ENCODE measurements around the gene KIF22. TPM values are rescaled to one million over a fixed set of nuclear protein-coding genes. Genes with fewer than 3 reads are reported as not detected.
"Not testable (repeated sequence)": the region's sequence is repeated elsewhere in the genome, so short reads cannot be mapped to it uniquely, and the experiment has no call there.

KIF22 gene
- total RNA-seq, 3 donors from 2014 or later, result 24.7 to 56.2 (median 53.0) TPM

DNA sequence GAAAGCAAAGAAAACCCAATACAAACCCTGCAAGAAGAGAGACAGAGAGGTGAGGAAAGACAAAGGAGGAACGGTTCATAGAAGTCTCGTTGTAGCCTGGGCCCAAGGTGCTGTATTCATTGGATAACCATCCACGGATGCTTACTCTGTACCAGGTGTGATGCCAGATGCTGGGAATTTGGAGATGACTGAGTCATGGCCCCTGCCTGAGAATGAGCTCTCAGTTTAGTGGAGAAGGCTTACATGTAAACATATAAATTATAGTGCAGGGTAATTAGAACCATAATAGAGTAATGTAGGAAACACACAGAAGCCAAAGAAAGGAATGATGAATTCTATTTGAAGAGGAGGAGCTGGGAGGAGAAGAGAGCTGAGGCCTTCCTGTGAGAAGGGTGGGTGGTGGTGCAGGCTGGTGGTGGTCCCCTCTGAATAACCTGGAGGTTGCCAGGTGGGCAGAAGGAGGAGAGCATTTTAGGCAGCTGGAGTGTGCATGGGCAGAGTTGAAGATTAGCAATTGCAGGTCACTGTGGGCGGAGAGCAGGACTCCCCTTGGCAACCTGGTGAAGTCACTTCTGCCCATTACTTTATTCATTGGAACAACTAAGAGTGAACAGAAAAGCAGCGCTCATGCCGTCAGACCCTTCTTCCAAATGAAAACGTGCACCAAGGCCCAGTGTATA is 20.2 kb upstream of the KIF22 start:
- Histone ChIP-seq H3K9me3 (no peaks in the 10 kb centered on the region), H3K36me3 (ENCODE audit: low read depth) (no peaks in the 10 kb centered on the region), H3K4me1 (ENCODE audit: low read depth) (peaks cover 17% of the 10 kb centered on the region), H3K4me3 (no peak overlapping the region)
- TF ChIP-seq, protein P1, sequence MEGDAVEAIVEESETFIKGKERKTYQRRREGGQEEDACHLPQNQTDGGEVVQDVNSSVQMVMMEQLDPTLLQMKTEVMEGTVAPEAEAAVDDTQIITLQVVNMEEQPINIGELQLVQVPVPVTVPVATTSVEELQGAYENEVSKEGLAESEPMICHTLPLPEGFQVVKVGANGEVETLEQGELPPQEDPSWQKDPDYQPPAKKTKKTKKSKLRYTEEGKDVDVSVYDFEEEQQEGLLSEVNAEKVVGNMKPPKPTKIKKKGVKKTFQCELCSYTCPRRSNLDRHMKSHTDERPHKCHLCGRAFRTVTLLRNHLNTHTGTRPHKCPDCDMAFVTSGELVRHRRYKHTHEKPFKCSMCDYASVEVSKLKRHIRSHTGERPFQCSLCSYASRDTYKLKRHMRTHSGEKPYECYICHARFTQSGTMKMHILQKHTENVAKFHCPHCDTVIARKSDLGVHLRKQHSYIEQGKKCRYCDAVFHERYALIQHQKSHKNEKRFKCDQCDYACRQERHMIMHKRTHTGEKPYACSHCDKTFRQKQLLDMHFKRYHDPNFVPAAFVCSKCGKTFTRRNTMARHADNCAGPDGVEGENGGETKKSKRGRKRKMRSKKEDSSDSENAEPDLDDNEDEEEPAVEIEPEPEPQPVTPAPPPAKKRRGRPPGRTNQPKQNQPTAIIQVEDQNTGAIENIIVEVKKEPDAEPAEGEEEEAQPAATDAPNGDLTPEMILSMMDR (IDR thresholded peaks at IDR 0.05), result no peak
- intact Hi-C loops (cut with DNase I, micrococcal nuclease), result no loop called here
- peak; percentile 64 for ATAC-seq
- no peak for DNase-seq

DNA sequence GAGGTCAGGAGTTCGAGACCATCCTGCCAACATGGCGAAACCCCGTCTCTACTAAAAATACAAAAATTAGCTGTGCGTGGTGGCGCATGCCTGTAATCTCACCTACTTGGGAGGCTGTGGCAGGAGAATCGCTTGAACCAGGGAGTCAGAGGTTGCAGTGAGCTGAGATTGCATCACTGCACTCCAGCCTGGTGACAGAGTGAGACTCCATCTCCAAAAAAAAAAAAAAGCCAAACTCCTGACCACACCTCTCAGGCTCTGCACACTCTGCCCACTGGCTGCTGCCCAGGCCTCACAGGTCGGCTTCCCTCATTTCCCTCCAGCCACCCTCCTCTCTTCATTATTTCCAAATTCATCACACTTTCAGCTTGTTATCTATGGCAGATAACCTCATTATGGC is 18.2 kb upstream of the KIF22 start:
- H3K4me1 ChIP-seq (ENCODE audit: low read depth), result peaks cover 11% of the 10 kb centered on the region
- DNase-seq; H3K4me3 ChIP-seq; H3K36me3 ChIP-seq (ENCODE audit: low read depth); ATAC-seq; intact Hi-C loops (cut with DNase I, micrococcal nuclease); H3K9me3 ChIP-seq: not testable (repeated sequence)

DNA sequence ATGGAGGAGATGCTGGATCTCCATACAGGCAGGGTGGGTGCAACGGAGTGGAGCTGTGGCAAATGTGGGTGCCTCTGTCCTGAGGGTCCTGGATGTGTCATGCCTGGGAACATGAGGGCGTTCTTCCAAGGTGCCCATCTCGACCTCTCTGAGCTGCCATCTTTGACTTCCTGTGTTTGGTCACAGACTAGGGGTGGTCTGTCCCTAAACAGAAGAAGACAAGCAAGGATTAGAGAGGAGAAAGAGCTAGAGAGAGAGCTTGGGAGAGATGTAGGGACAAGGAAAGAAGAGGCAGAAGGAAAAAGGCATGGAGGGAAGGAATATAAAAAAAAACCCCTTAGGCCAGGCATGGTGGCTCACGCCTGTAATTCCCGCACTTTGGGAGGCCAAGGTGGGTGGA is 15.8 kb upstream of the KIF22 start:
- Histone ChIP-seq H3K36me3 (ENCODE audit: low read depth) (no peaks in the 10 kb centered on the region), H3K4me3 (no peak overlapping the region), H3K9me3 (no peaks in the 10 kb centered on the region), H3K4me1 (ENCODE audit: low read depth) (peaks cover 11% of the 10 kb centered on the region)
- DNase-seq (no peak), ATAC-seq (no peak)
- TF ChIP-seq, protein P1 (IDR thresholded peaks at IDR 0.05), result no peak
- intact Hi-C loops (cut with DNase I, micrococcal nuclease), result no loop called here

DNA sequence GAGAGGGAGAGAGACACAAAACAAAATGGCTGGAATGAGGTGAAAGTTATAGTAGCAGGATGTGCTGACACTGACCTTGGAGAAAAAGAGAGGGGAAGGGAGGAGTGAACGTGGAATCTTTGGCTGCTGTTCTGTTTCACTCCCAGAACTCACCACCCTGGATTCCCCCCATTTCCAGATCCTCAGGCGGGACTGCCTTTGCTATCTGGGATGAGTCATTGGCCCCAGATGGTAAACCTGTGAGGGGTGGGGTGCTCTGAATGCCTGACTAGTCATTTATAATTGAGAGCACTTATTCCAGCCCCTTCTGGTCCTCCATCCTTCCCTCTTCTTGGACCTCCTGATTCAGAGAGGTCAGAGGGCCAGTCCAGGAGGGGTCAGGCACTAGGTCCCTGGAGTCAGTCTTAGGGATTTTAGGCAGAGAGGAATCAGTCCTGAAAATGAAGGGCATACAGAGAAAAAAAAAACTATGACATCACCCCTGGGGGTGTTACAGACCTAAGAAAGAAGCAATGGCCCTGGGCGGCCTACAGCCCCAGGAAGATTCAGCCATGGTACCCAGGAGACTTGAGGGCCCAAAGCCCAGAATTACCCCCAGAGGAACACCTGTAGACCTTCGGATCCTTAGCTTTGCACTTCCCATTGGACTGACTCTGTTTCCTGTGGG is 14.7 kb upstream of the KIF22 start:
- Histone ChIP-seq H3K9me3 (no peaks in the 10 kb centered on the region), H3K4me1 (ENCODE audit: low read depth) (no peaks in the 10 kb centered on the region), H3K36me3 (ENCODE audit: low read depth) (no peaks in the 10 kb centered on the region), H3K4me3 (no peak overlapping the region)
- ATAC-seq (peak; percentile 66), DNase-seq (no peak)
- intact Hi-C loops (cut with DNase I, micrococcal nuclease), result no loop called here
- TF ChIP-seq, protein P1 (IDR thresholded peaks at IDR 0.05), result no peak

DNA sequence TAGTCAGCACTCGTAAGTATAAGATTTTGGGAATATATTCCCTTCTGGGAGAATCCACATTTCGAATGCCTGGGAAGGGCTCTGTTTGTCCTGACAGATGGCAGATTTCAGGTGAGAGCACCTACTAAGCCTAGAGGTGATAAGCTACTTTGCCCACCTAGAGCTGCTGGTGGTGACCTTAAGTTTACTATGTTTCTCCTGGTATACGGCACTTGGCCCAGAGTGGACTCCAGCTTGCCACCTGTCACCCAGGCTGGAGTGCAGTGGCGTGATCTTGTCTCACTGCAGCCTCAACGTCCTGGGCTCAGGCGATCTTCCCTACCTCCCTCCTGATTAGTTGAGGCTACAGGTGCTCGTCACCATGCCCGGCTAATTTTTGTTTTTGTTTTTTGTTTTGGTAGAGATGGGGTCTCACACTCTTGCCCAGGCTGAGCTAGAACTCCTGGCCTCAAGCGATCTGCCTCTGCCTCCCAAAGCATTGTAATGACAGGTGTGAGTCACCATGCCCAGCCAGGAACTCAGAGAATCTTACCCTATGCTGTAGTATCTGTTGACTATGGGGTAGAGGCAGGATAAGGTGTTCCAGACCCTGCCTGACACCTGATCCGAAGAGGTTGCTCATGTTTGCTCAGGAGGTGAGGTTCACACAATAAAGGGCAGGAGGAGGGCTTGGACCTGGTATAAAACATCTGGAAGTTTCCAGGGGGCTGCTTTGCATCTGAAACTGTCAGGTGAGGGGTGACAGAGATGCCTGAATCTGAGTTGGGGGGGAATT is 12.8 kb upstream of the KIF22 start, which contains the start of gene ZG16:
ZG16 (plus strand) TSS at position 681 of the 775 bp plus-strand sequence. CDS start 1,011 bp downstream, outside the sequence.
- Histone ChIP-seq H3K9me3 (no peaks in the 10 kb centered on the region), H3K4me1 (ENCODE audit: low read depth) (no peaks in the 10 kb centered on the region), H3K4me3 (no peak within 1 kb of the TSS), H3K36me3 (ENCODE audit: low read depth) (no peaks in the 10 kb centered on the region)
- peak; percentile 76 for ATAC-seq
- TF ChIP-seq, protein P1 (IDR thresholded peaks at IDR 0.05), result no peak
- no peak for DNase-seq
- intact Hi-C loops (cut with DNase I, micrococcal nuclease), result no loop called here

DNA sequence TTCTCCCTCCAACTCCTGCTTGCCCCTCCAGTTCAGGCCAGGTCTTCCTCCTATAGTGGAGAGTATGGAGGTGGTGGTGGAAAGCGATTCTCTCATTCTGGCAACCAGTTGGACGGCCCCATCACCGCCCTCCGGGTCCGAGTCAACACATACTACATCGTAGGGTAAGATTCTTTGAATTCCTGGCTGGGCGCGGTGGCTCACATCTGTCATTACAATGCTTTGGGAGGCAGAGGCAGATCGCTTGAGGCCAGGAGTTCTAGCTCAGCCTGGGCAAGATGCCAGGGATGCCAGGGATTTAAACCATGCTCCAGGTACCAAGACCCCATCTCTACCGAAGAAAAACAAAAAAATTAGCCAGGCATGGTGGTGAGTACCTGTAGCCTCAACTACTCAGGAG is 11.1 kb upstream of the KIF22 start:
- no peak for ATAC-seq
- peak in 1 of 3 donors; percentile 17 for DNase-seq
- H3K4me3 ChIP-seq, result no peak overlapping the region
- no peaks in the 10 kb centered on the region for H3K4me1 ChIP-seq (ENCODE audit: low read depth)
- no peaks in the 10 kb centered on the region for H3K9me3 ChIP-seq
- TF ChIP-seq, protein P1 (IDR thresholded peaks at IDR 0.05), result no peak
- H3K36me3 ChIP-seq (ENCODE audit: low read depth), result no peaks in the 10 kb centered on the region
- intact Hi-C loops (cut with DNase I, micrococcal nuclease), result no loop called here

DNA sequence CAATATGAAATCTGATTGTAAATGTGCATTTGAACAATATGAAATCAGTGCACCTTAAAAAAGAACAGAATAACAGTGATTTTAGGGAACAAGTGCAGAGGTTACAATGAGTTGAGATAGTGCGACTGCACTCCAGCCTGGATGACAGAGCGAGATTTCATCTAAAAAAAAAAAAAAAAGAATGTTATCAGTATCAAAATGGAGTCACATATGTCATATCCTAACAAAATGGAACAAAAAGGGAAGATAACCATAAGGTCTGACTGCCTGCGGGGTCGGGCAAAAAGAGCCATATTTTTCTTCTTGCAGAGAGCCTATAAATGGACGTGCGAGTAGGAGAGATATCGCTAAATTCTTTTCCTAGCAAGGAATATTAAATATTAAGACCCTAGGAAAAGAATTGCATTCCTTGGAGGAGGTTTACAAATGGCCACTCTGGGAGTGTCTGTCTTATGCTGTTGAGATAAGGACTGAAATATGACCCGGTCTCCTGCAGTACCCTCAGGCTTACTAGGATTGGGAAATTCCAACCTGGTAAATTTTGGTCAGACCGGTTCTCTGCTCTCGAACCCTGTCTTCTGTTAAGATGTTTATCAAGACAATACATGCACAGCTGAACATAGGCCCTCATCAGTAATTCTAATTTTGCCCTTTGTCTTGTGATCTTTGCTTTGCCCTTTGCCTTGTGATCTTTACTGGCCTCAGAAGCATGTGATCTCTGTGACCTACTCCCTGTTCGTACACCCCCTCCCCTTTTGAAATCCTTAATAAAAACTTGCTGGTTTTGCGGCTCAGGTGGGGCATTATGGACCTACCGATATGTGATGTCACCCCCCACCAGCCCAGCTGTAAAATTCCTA is 7.2 kb upstream of the KIF22 start:
- H3K36me3 ChIP-seq (ENCODE audit: low read depth); intact Hi-C loops (cut with DNase I, micrococcal nuclease); H3K9me3 ChIP-seq; DNase-seq; H3K4me1 ChIP-seq (ENCODE audit: low read depth); H3K4me3 ChIP-seq; ATAC-seq: not testable (repeated sequence)

Data from mucosa of descending colon (tissue), 3 donors.